Gastrocnemius medialis (tissue), 4 donors: ENCODE measurements around the gene TOMM20. TPM values are rescaled to one million over a fixed set of nuclear protein-coding genes. Genes with fewer than 3 reads are reported as not detected.

Experiments
- ATAC-seq, 2 donors: fragments of 150-250 bp; one replicate each; pipeline ENCODE4 v1.9.1; 2016
- DNase-seq, 2 donors: peaks; one replicate each; pipeline ENCODE4 v3.0.0-alpha.2; 2019
- H3K27ac ChIP-seq, 4 donors: fragments of 200-600 bp; sonication (generic); 1 replicate in 1 of 4; 2 replicates in 3 of 4; pipeline ENCODE4 v1.5.1; 2016 to 2018; ENCODE audit warnings: mild to moderate bottlenecking in 2 of 4, moderate library complexity in 1 of 4
- H3K27me3 ChIP-seq, 3 donors: fragments of 200-600 bp; sonication (generic) in 2 of 3; 1 replicate in 1 of 3; 2 replicates in 2 of 3; pipeline versions ENCODE4 v1.5.1 to v1.6.0; 2016 to 2019; ENCODE audit warnings: mild to moderate bottlenecking in 1 of 3, moderate library complexity in 1 of 3
- H3K36me3 ChIP-seq, 2 donors: fragments of 200-600 bp; sonication (generic) in 1 of 2; one replicate each; pipeline ENCODE4 v1.5.1; 2017 to 2018
- H3K4me1 ChIP-seq, 2 donors: fragments of 200-600 bp; sonication (generic) in 1 of 2; one replicate each; pipeline ENCODE4 v1.5.1; 2016 to 2017; ENCODE audit warnings: mild to moderate bottlenecking in 2 of 2
- H3K4me3 ChIP-seq, 4 donors: fragments of 200-600 bp; sonication (generic) in 3 of 4; 1 replicate in 1 of 4; 2 replicates in 3 of 4; pipeline ENCODE4 v1.5.1; 2016 to 2019; ENCODE audit warnings: mild to moderate bottlenecking in 2 of 4
- H3K9me3 ChIP-seq, 3 donors: fragments of 200-600 bp; sonication (generic) in 2 of 3; 1 replicate in 1 of 3; 2 replicates in 2 of 3; pipeline ENCODE4 v1.5.1; 2016 to 2019
- POLR2A ChIP-seq, 2 donors: fragments of 450-650 bp; IDR thresholded peaks; one replicate each; pipeline ENCODE4 v1.6.1; 2017; ENCODE audit warnings: antibody characterized with exemption in 2 of 2, mild to moderate bottlenecking in 2 of 2, moderate library complexity in 2 of 2
- in situ Hi-C, 4 donors: fragments of 200-750 bp; cut with MboI; loops; one replicate each; pipeline versions ENCODE4 v1.15.0 to v1.8.0; 2017; ENCODE audit warnings: low sequenced_read_pairs in 4 of 4
- intact Hi-C: fragments of 100-400 bp; cut with DNase I; formaldehyde crosslinking; loops from one replicate; pipeline ENCODE4 v1.15.1; 2023; ENCODE audit warnings: low total_unique reads
- total RNA-seq, 4 donors: library from RNA; depleted of rRNA; stranded (reverse); fragments of >200 nt; gene quantifications; one replicate each; pipeline versions ENCODE4 v1.1.0 to v1.2.3, GENCODE V29; 2016
- TF ChIP-seq, protein P1 (sequence below), 5 experiments: fragments of 450-650 bp in 3 of 5; fragments of 200-600 bp in 2 of 5; sonication (generic) in 2 of 5; IDR thresholded peaks in 4 of 5; conservative IDR thresholded peaks in 1 of 5; 1 replicate in 4 of 5; 2 replicates in 1 of 5; pipeline ENCODE4 v1.5.1; 2016 to 2019; ENCODE audit warnings: antibody characterized with exemption in 5 of 5, mild to moderate bottlenecking in 3 of 5, moderate library complexity in 3 of 5

The TOMM20 gene
- total RNA-seq, 4 donors from 2014 or later: 51.7 to 71.8 (median 62.3) TPM

DNA sequence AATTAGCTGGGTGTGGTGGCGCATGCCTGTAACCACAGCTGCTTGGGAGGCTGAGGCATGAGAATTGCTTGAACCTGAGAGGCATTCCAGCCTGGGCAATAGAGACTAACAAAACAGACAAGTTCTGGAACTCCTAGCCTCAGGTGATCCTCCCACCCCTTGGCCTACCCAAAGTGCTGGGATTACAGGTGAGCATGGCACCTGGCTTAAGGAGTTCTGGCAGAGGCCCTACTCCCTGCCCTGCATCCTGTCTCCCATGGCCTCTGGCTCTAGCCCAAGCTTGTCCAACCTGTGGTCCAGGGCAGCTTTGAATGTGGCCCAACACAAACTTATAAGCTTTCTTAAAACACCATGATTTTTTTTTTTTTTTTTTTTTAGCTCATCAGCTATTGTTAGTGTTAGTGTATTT lies 20.4 kb downstream of the TOMM20 start:
- no peak overlapping the region for H3K27ac ChIP-seq
- no peaks in the 10 kb centered on the region for H3K27me3 ChIP-seq
- H3K4me1 ChIP-seq: peaks cover 9 to 11% of the 10 kb centered on the region in 2 donors
- intact Hi-C loops (loop anchor here (5.0 kb wide), 1 partner anchor 309 kb away; no protein-coding TSS in a partner anchor), in situ Hi-C loops (loop anchor here in 2 of 4 donors (10.0 to 25.0 kb wide), 2 partner anchors 304 to 307 kb away; no protein-coding TSS in a partner anchor)
- no peak for ATAC-seq
- H3K36me3 ChIP-seq: peaks cover 0 to 51% of the 10 kb centered on the region in 2 donors
- TF ChIP-seq, protein P1, sequence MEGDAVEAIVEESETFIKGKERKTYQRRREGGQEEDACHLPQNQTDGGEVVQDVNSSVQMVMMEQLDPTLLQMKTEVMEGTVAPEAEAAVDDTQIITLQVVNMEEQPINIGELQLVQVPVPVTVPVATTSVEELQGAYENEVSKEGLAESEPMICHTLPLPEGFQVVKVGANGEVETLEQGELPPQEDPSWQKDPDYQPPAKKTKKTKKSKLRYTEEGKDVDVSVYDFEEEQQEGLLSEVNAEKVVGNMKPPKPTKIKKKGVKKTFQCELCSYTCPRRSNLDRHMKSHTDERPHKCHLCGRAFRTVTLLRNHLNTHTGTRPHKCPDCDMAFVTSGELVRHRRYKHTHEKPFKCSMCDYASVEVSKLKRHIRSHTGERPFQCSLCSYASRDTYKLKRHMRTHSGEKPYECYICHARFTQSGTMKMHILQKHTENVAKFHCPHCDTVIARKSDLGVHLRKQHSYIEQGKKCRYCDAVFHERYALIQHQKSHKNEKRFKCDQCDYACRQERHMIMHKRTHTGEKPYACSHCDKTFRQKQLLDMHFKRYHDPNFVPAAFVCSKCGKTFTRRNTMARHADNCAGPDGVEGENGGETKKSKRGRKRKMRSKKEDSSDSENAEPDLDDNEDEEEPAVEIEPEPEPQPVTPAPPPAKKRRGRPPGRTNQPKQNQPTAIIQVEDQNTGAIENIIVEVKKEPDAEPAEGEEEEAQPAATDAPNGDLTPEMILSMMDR (IDR thresholded peaks at IDR 0.05 in 4 of 5, conservative IDR thresholded peaks at IDR 0.05 in 1 of 5): no peak
- TF ChIP-seq POLR2A (IDR thresholded peaks at IDR 0.05): no peak
- no peak overlapping the region for H3K4me3 ChIP-seq
- DNase-seq: no peak
- no peaks in the 10 kb centered on the region for H3K9me3 ChIP-seq

GRCh38 chr1:235107368-235108184 lies 21.1 kb downstream of the TOMM20 start:
- H3K27ac ChIP-seq: no peak overlapping the region
- peaks cover 0 to 45% of the 10 kb centered on the region in 2 donors for H3K36me3 ChIP-seq
- ATAC-seq: no peak
- no peaks in the 10 kb centered on the region for H3K27me3 ChIP-seq
- intact Hi-C loops: loop anchor here (5.0 kb wide), 1 partner anchor 310 kb away; no protein-coding TSS in a partner anchor
- no peak overlapping the region for H3K4me3 ChIP-seq
- no peak for TF ChIP-seq POLR2A (IDR thresholded peaks at IDR 0.05)
- TF ChIP-seq, protein P1 (IDR thresholded peaks at IDR 0.05 in 4 of 5, conservative IDR thresholded peaks at IDR 0.05 in 1 of 5): no peak
- no peaks in the 10 kb centered on the region for H3K9me3 ChIP-seq
- no peak for DNase-seq
- in situ Hi-C loops: loop anchor here in 2 of 4 donors (10.0 to 25.0 kb wide), 2 partner anchors 305 to 307 kb away; no protein-coding TSS in a partner anchor
- peaks cover 9 to 14% of the 10 kb centered on the region in 2 donors for H3K4me1 ChIP-seq

GRCh38 chr1:235106457-235106856 lies 22.2 kb downstream of the TOMM20 start:
- no peak for TF ChIP-seq POLR2A (IDR thresholded peaks at IDR 0.05)
- TF ChIP-seq, protein P1 (IDR thresholded peaks at IDR 0.05 in 4 of 5, conservative IDR thresholded peaks at IDR 0.05 in 1 of 5): no peak

GRCh38 chr1:235105051-235106043 lies 23.3 kb downstream of the TOMM20 start:
- intact Hi-C loops (loop anchor here (5.0 kb wide), 1 partner anchor 312 kb away; no protein-coding TSS in a partner anchor), in situ Hi-C loops (loop anchor here in 2 of 4 donors (10.0 to 25.0 kb wide), 2 partner anchors 307 to 309 kb away; no protein-coding TSS in a partner anchor)
- ATAC-seq (no peak), DNase-seq (no peak)
- H3K36me3 ChIP-seq: peaks cover 0 to 24% of the 10 kb centered on the region in 2 donors
- H3K4me1 ChIP-seq: peaks cover 9 to 14% of the 10 kb centered on the region in 2 donors
- H3K27ac ChIP-seq: no peak overlapping the region
- no peak for TF ChIP-seq POLR2A (IDR thresholded peaks at IDR 0.05)
- TF ChIP-seq, protein P1 (IDR thresholded peaks at IDR 0.05 in 4 of 5, conservative IDR thresholded peaks at IDR 0.05 in 1 of 5): no peak
- H3K4me3 ChIP-seq: no peak overlapping the region
- no peaks in the 10 kb centered on the region for H3K9me3 ChIP-seq
- no peaks in the 10 kb centered on the region for H3K27me3 ChIP-seq

More at GRCh38 chr1:235106457-235106856, 22.2 kb downstream of the TOMM20 start:
- no peak overlapping the region for H3K27ac ChIP-seq
- no peak overlapping the region for H3K4me3 ChIP-seq
- peaks cover 0 to 35% of the 10 kb centered on the region in 2 donors for H3K36me3 ChIP-seq
- H3K4me1 ChIP-seq: peaks cover 9 to 14% of the 10 kb centered on the region in 2 donors
- no peaks in the 10 kb centered on the region for H3K9me3 ChIP-seq
- intact Hi-C loops (loop anchor here (5.0 kb wide), 1 partner anchor 311 kb away; no protein-coding TSS in a partner anchor), in situ Hi-C loops (loop anchor here in 2 of 4 donors (10.0 to 25.0 kb wide), 2 partner anchors 306 to 308 kb away; no protein-coding TSS in a partner anchor)
- DNase-seq (no peak), ATAC-seq (no peak)
- H3K27me3 ChIP-seq: no peaks in the 10 kb centered on the region
